Endothelial cell of umbilical vein (primary cell): ENCODE data around the gene DDX59. TPM values are rescaled to one million over a fixed set of nuclear protein-coding genes. Genes with fewer than 3 reads are reported as not detected.

ENCODE experiments used
- BruUV-seq: library from RNA; stranded (reverse); fragments of 400-500 nt; replicated peaks from 2 replicates; lab custom pipeline; 2021; lab: Mats Ljungman, UMichigan
- CTCF ChIA-PET: fragments of 300-600, 350-600 bp; sonication (Branson Sonifier 250); formaldehyde crosslinking; loops from one replicate; lab custom pipeline; 2021; ENCODE audit warnings: antibody characterized with exemption, inconsistent platforms; lab: Charles Lee
- POLR2A ChIA-PET: fragments of 300-600, 350-600 bp; sonication (Branson Sonifier 250); formaldehyde crosslinking; loops from one replicate; lab custom pipeline; 2021; ENCODE audit warnings: antibody characterized with exemption, inconsistent platforms; lab: Charles Lee
- DNase-seq: peaks from one replicate; pipeline ENCODE4 v3.0.0-alpha.2; 2011; ENCODE audit warnings: low read depth, low spot score
- FAIRE-seq: peaks from 2 replicates; lab custom pipeline; 2011; peaks lifted over from hg19 to GRCh38; lab: Jason Lieb, UNC
- H2AFZ ChIP-seq: 2 replicates; pipeline ENCODE4 v1.6.0; 2012; ENCODE audit warnings: low read depth, low read length, control low read depth, inconsistent platforms
- H3K27ac ChIP-seq: 2 replicates; pipeline ENCODE4 v1.5.1; 2011; ENCODE audit warnings: low read depth, mild to moderate bottlenecking, control low read depth, low read length, moderate library complexity; ENCODE audit not compliant: insufficient read depth
- H3K27me3 ChIP-seq, 2 experiments: 2 replicates each; pipeline versions ENCODE4 v1.6.0 to v1.6.1; 2011; ENCODE audit warnings: low read length in 2 of 2, mixed read lengths in 1 of 2; ENCODE audit not compliant: control insufficient read depth in 2 of 2, insufficient read depth in 2 of 2
- H3K36me3 ChIP-seq, 2 experiments: 2 replicates in 1 of 2; 3 replicates in 1 of 2; pipeline ENCODE4 v1.5.1; 2011; ENCODE audit warnings: low read length in 2 of 2, mild to moderate bottlenecking in 1 of 2, moderate library complexity in 1 of 2; ENCODE audit not compliant: control insufficient read depth in 2 of 2, insufficient read depth in 2 of 2; ENCODE audit errors: extremely low read depth in 1 of 2
- H3K4me1 ChIP-seq: 3 replicates; pipeline ENCODE4 v1.5.1; 2011; ENCODE audit warnings: mild to moderate bottlenecking, low read length; ENCODE audit not compliant: control insufficient read depth, insufficient read depth; ENCODE audit errors: extremely low read depth
- H3K4me2 ChIP-seq: 2 replicates; pipeline ENCODE4 v1.6.1; 2011; ENCODE audit warnings: low read length, control low read depth, mixed read lengths; ENCODE audit not compliant: insufficient read depth
- H3K4me3 ChIP-seq, 3 experiments: fragments of 200-600 bp in 1 of 3; sonication (generic), shearing (Covaris generic) in 1 of 3; replicated peaks in 1 of 3; 2 replicates each; pipeline ENCODE4 v1.5.1; 2011 to 2016; ENCODE audit warnings: control low read depth in 3 of 3, low read length in 3 of 3, mild to moderate bottlenecking in 2 of 3, inconsistent platforms in 1 of 3, low read depth in 1 of 3, moderate library complexity in 1 of 3; ENCODE audit not compliant: insufficient read depth in 1 of 3
- H3K79me2 ChIP-seq: 2 replicates; pipeline ENCODE4 v1.6.0; 2012; ENCODE audit warnings: low read length, inconsistent platforms; ENCODE audit not compliant: control insufficient read depth, insufficient read depth
- H3K9ac ChIP-seq: replicated peaks from 2 replicates; pipeline ENCODE3; 2011; ENCODE audit warnings: low read length, control low read depth; ENCODE audit not compliant: insufficient read depth; ENCODE audit errors: extremely low read depth
- H3K9me1 ChIP-seq: replicated peaks from 3 replicates; pipeline ENCODE4 v1.6.0; 2011; ENCODE audit warnings: mild to moderate bottlenecking, low read length; ENCODE audit not compliant: control insufficient read depth, insufficient read depth; ENCODE audit errors: extremely low read depth
- H3K9me3 ChIP-seq: replicated peaks from 2 replicates; pipeline ENCODE4 v1.5.1; 2012; ENCODE audit warnings: low read length, inconsistent platforms; ENCODE audit not compliant: control insufficient read depth, insufficient read depth
- H4K20me1 ChIP-seq: replicated peaks from 2 replicates; pipeline ENCODE3; 2011; ENCODE audit warnings: mild to moderate bottlenecking, low read length; ENCODE audit not compliant: control insufficient read depth, insufficient read depth; ENCODE audit errors: extremely low read depth
- CTCF ChIP-seq, 2 donors: IDR thresholded peaks; 1 replicate in 1 of 2; 2 replicates in 1 of 2; pipeline ENCODE4 v1.5.1; 2011; ENCODE audit warnings: low read length in 2 of 2, mild to moderate bottlenecking in 2 of 2, moderate library complexity in 2 of 2, control low read depth in 1 of 2, inconsistent platforms in 1 of 2, low read depth in 1 of 2; ENCODE audit not compliant: insufficient read depth in 1 of 2; ENCODE audit errors: extremely low read depth in 1 of 2
- EZH2 ChIP-seq: IDR thresholded peaks from 2 replicates; pipeline ENCODE4 v1.6.1; 2012; ENCODE audit warnings: borderline replicate concordance, low read depth, mild to moderate bottlenecking, moderate library complexity, low read length, inconsistent platforms; ENCODE audit not compliant: severe bottlenecking
- FOS ChIP-seq: IDR thresholded peaks from 2 replicates; pipeline ENCODE4 v1.6.1; 2011; ENCODE audit warnings: mild to moderate bottlenecking, low read length, moderate library complexity, borderline replicate concordance; ENCODE audit not compliant: insufficient read depth
- GATA2 ChIP-seq: IDR thresholded peaks from 2 replicates; pipeline ENCODE4 v1.7.0; 2011; ENCODE audit warnings: low read depth, mild to moderate bottlenecking, moderate library complexity, mixed read lengths, low read length; ENCODE audit not compliant: insufficient read length, insufficient read depth
- JUN ChIP-seq: IDR thresholded peaks from 2 replicates; pipeline ENCODE4 v1.6.1; 2011; ENCODE audit warnings: borderline replicate concordance, low read depth; ENCODE audit not compliant: insufficient read length, insufficient read depth
- MAX ChIP-seq: IDR thresholded peaks from 2 replicates; pipeline ENCODE4 v1.6.1; 2011; ENCODE audit not compliant: insufficient read depth, insufficient read length
- MYC ChIP-seq: IDR thresholded peaks from one replicate; pipeline ENCODE4 v1.6.1; 2011; ENCODE audit warnings: mild to moderate bottlenecking, low read depth, low read length
- POLR2AphosphoS5 ChIP-seq: IDR thresholded peaks from 2 replicates; pipeline ENCODE4 v1.6.1; 2012; ENCODE audit warnings: low read depth, mild to moderate bottlenecking, control low read depth, low read length, moderate library complexity; ENCODE audit not compliant: insufficient read depth
- dilution Hi-C: fragments of 300-500 bp; cut with MboI; formaldehyde crosslinking; loops from one replicate; pipeline ENCODE4 v1.15.0; 2019; ENCODE audit warnings: low sequenced_read_pairs; ENCODE audit not compliant: extremely low pct_ligation_motif_present
- intact Hi-C: fragments of 100-400 bp; cut with micrococcal nuclease; formaldehyde crosslinking; loops from one replicate; pipeline ENCODE4 v1.10.0; 2022
- polyA plus RNA-seq, 4 experiments: library from polyadenylated mRNA; depleted of rRNA in 3 of 4; stranded (reverse) in 3 of 4; unstranded in 1 of 4; fragments of >200 nt; gene quantifications; 2 replicates each; pipeline versions ENCODE4 v1.2.1 to v1.2.3, GENCODE V29; 2011 to 2012; ENCODE audit warnings: missing spikeins in 1 of 4
- total RNA-seq: library from RNA; stranded (reverse); gene quantifications from 2 replicates; pipeline ENCODE4 v1.2.3, GENCODE V29; 2021

The DDX59 gene
- total and polyA plus RNA-seq, 2 donors (not counting 3 experiments of a cell fraction or from before 2014, with no cell fraction given), result 8.1 to 17.7 TPM

DNA sequence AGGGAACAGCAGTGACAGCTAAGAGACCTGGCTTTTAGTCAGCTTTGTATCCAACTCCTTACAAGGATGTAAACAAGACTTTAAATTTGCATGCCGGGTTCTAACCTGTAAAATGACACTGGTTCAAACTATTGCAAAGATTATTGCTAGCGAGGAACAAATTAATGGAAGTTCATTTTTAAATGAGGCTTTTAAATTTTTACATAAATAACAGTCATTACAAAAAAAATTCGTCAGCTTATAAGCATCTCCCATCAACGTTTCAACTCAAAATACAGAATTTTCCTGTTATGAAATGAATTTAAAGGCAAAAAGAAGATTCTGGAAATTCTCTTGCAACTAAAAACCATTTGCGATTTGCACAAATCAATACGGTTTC is 49.8 kb downstream of the DDX59 start:
- H3K4me1 ChIP-seq, result peaks cover 16% of the 10 kb centered on the region
- TF ChIP-seq CTCF (IDR thresholded peaks at IDR 0.05; ENCODE audit: extremely low read depth in 1 of 2, insufficient read depth in 1 of 2, low read depth in 1 of 2, low read length in 2 of 2) (no peak), GATA2 (no peak), MYC (no peak), POLR2AphosphoS5 (no peak)
- peak overlapping the region; percentile 58 to 94 (median 81) for H3K4me3 ChIP-seq
- H3K79me2 ChIP-seq, result peaks cover 11% of the 10 kb centered on the region
- no peaks in the 10 kb centered on the region for H3K27me3 ChIP-seq
- intact Hi-C loops (loop anchor here (1.0 to 5.0 kb wide), 5 partner anchors 49 to 492 kb away; partner anchors contain the start of genes CACNA1S and DDX59), dilution Hi-C loops (loop anchor here (25.0 kb wide), 1 partner anchor 167 kb away; no protein-coding TSS in a partner anchor)
- ChIA-PET CTCF (interaction anchor here (1.7 to 3.6 kb wide), 2 partner anchors 9 to 62 kb away, joined by 5 to 54 read pairs; no protein-coding TSS in a partner anchor), POLR2A (no interaction called here)
- peak overlapping the region; percentile 92 for H3K9ac ChIP-seq
- BruUV-seq, result no TSS peak
- H3K36me3 ChIP-seq, result peaks cover 0 to 9% of the 10 kb centered on the region in 2 experiments
- H3K9me1 ChIP-seq, result no peaks in the 10 kb centered on the region
- FAIRE-seq (no peak), DNase-seq (no peak)
- H4K20me1 ChIP-seq, result no peaks in the 10 kb centered on the region
- no peaks in the 10 kb centered on the region for H3K9me3 ChIP-seq
- H2AFZ ChIP-seq, result peak overlapping the region; percentile 78
- peak overlapping the region; percentile 95 for H3K27ac ChIP-seq
- peak overlapping the region; percentile 99 for H3K4me2 ChIP-seq

GRCh38 chr1:200610846-200611245 is 58.9 kb downstream of the DDX59 start:
- no peaks in the 10 kb centered on the region for H4K20me1 ChIP-seq
- no peak overlapping the region for H3K4me3 ChIP-seq
- H3K79me2 ChIP-seq, result no peaks in the 10 kb centered on the region
- intact Hi-C loops (no loop called here), dilution Hi-C loops (loop anchor here (25.0 kb wide), 1 partner anchor 176 kb away; no protein-coding TSS in a partner anchor)
- POLR2A ChIA-PET, result no interaction called here
- H3K9ac ChIP-seq, result no peak overlapping the region
- no peaks in the 10 kb centered on the region for H3K27me3 ChIP-seq
- H3K36me3 ChIP-seq, result peaks cover 0 to 5% of the 10 kb centered on the region in 2 experiments
- H3K27ac ChIP-seq, result no peak overlapping the region
- no peak overlapping the region for H3K4me2 ChIP-seq
- BruUV-seq, result no TSS peak
- no peak overlapping the region for H2AFZ ChIP-seq
- H3K9me1 ChIP-seq, result no peaks in the 10 kb centered on the region
- TF ChIP-seq JUN (no peak), FOS (no peak), MAX (no peak), EZH2 (no peak)
- FAIRE-seq (no peak), DNase-seq (no peak)
- no peaks in the 10 kb centered on the region for H3K9me3 ChIP-seq
- H3K4me1 ChIP-seq, result no peaks in the 10 kb centered on the region
- CTCF ChIA-PET, result interaction anchor here (1.6 to 2.1 kb wide), 2 partner anchors 10 to 11 kb away, joined by 5 to 11 read pairs; partner anchors contain the start of gene KIF14
